Caco-2 (cell line): Measurements from ENCODE around the gene NENF. TPM values are rescaled to one million over a fixed set of nuclear protein-coding genes. Genes with fewer than 3 reads are reported as not detected.
A peak's percentile ranks its signal among the peaks of the same experiment; 100 is the strongest.
"Not testable (repeated sequence)": the region's sequence is repeated elsewhere in the genome, so short reads cannot be mapped to it uniquely, and the experiment has no call there.

Experiments
- BruUV-seq: library from RNA; stranded (reverse); fragments of 400-500 nt; replicated peaks from 2 replicates; lab custom pipeline; 2021; lab: Mats Ljungman, UMichigan
- CTCF ChIA-PET: fragments of 300-600 bp; sonication (Branson Sonifier 250); formaldehyde crosslinking; loops from one replicate; lab custom pipeline; 2022; ENCODE audit warnings: antibody characterized with exemption; lab: Charles Lee
- POLR2A ChIA-PET: fragments of 300-600 bp; sonication (Branson Sonifier 250); formaldehyde crosslinking; loops from one replicate; lab custom pipeline; 2022; ENCODE audit warnings: antibody characterized with exemption; lab: Charles Lee
- DNase-seq, 2 experiments: peaks; one replicate each; pipeline versions ENCODE4 v3.0.0 to v3.0.0-alpha.2; 2020 to 2022
- H3K27me3 ChIP-seq: replicated peaks from 2 replicates; pipeline ENCODE4 v1.6.0; 2011; ENCODE audit warnings: low read length; ENCODE audit not compliant: control insufficient read depth, insufficient read depth
- H3K36me3 ChIP-seq: 2 replicates; pipeline ENCODE4 v1.5.1; 2011; ENCODE audit warnings: low read length; ENCODE audit not compliant: control insufficient read depth, insufficient read depth
- H3K4me1 ChIP-seq: fragments of 250-450 bp; sonication (Bioruptor Pico); 2 replicates; pipeline ENCODE4 v1.5.1; 2020; ENCODE audit warnings: mild to moderate bottlenecking
- H3K4me3 ChIP-seq: 2 replicates; pipeline ENCODE4 v1.5.1; 2011; ENCODE audit warnings: low read depth, mild to moderate bottlenecking, control low read depth, low read length
- H3K9me3 ChIP-seq: fragments of 250-450 bp; sonication (Bioruptor Pico); 2 replicates; pipeline ENCODE4 v1.5.1; 2020; ENCODE audit warnings: mild to moderate bottlenecking, moderate library complexity
- H3K27ac Mint-ChIP-seq: one replicate; pipeline ENCODE4 v1.8.0; 2022; ENCODE audit warnings: mixed read lengths; ENCODE audit not compliant: unreplicated experiment
- H3K27me3 Mint-ChIP-seq: one replicate; pipeline ENCODE4 v1.8.0; 2022; ENCODE audit warnings: mixed read lengths; ENCODE audit not compliant: insufficient read depth, unreplicated experiment
- H3K36me3 Mint-ChIP-seq: one replicate; pipeline ENCODE4 v1.8.0; 2022; ENCODE audit warnings: mild to moderate bottlenecking, mixed read lengths; ENCODE audit not compliant: insufficient read depth, unreplicated experiment
- H3K4me1 Mint-ChIP-seq: one replicate; pipeline ENCODE4 v1.8.0; 2022; ENCODE audit warnings: low read depth, mixed read lengths; ENCODE audit not compliant: unreplicated experiment
- H3K4me3 Mint-ChIP-seq: one replicate; pipeline ENCODE4 v1.8.0; 2022; ENCODE audit warnings: mild to moderate bottlenecking, moderate library complexity, mixed read lengths; ENCODE audit not compliant: unreplicated experiment
- H3K9me3 Mint-ChIP-seq: one replicate; pipeline ENCODE4 v1.8.0; 2022; ENCODE audit warnings: mixed read lengths; ENCODE audit not compliant: unreplicated experiment
- intact Hi-C: fragments of 100-400 bp; cut with micrococcal nuclease; formaldehyde crosslinking; loops from one replicate; pipeline ENCODE4 v1.10.0; 2022; ENCODE audit not compliant: unreplicated experiment
- total RNA-seq: library from RNA; stranded (reverse); gene quantifications from 2 replicates; pipeline ENCODE4 v1.2.3, GENCODE V29; 2022
- TF ChIP-seq, protein P1 (sequence below), 2 experiments: fragments of 200-600 bp in 1 of 2; IDR thresholded peaks; 1 replicate in 1 of 2; 2 replicates in 1 of 2; pipeline versions ENCODE4 v1.5.1 to v1.8.0; 2011 to 2022; ENCODE audit warnings: antibody characterized with exemption in 1 of 2, control low read depth in 1 of 2, inconsistent platforms in 1 of 2, low read depth in 1 of 2, low read length in 1 of 2, mild to moderate bottlenecking in 1 of 2, moderate library complexity in 1 of 2; ENCODE audit not compliant: insufficient read depth in 1 of 2, severe bottlenecking in 1 of 2, unreplicated experiment in 1 of 2

The NENF gene
- total RNA-seq, 1 experiment from 2014 or later = 90.1 TPM

DNA sequence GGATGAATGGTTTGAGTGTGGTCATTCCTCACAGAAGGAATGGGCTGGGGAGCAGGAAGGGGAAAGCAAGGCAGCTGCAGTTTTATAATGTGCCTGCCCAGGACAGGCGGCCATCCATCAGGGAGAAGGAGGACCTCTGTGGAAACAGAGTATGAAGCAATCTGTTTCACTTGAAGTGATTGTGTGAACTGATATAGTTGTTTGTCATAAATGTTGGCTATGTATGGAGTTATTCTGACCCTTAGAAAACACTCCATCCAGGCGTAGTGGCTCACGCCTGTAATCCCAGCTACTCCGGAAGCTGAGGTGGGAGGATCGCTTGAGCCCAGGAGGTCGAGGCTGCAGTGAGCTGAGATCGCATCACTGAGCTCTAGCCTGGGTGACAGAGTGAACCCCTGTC, 46.5 kb downstream of the NENF start:
- Mint-ChIP-seq H3K9me3 (no peaks in the 10 kb centered on the region), H3K36me3 (no peaks in the 10 kb centered on the region), H3K27ac (no peak overlapping the region), H3K4me1 (peaks cover 12% of the 10 kb centered on the region), H3K27me3 (no peaks in the 10 kb centered on the region), H3K4me3 (no peak overlapping the region)
- CTCF ChIA-PET = interaction anchor here (1.1 kb wide), 1 partner anchor 88 kb away, joined by 4 read pairs; no protein-coding TSS in a partner anchor
- DNase-seq = no peak
- intact Hi-C loops = loop anchor here (5.0 kb wide), 1 partner anchor 518 kb away; no protein-coding TSS in a partner anchor
- peaks cover 20% of the 10 kb centered on the region for H3K4me1 ChIP-seq
- TF ChIP-seq, protein P1, sequence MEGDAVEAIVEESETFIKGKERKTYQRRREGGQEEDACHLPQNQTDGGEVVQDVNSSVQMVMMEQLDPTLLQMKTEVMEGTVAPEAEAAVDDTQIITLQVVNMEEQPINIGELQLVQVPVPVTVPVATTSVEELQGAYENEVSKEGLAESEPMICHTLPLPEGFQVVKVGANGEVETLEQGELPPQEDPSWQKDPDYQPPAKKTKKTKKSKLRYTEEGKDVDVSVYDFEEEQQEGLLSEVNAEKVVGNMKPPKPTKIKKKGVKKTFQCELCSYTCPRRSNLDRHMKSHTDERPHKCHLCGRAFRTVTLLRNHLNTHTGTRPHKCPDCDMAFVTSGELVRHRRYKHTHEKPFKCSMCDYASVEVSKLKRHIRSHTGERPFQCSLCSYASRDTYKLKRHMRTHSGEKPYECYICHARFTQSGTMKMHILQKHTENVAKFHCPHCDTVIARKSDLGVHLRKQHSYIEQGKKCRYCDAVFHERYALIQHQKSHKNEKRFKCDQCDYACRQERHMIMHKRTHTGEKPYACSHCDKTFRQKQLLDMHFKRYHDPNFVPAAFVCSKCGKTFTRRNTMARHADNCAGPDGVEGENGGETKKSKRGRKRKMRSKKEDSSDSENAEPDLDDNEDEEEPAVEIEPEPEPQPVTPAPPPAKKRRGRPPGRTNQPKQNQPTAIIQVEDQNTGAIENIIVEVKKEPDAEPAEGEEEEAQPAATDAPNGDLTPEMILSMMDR (IDR thresholded peaks at IDR 0.05; ENCODE audit: insufficient read depth in 1 of 2, low read depth in 1 of 2, low read length in 1 of 2, severe bottlenecking in 1 of 2, unreplicated experiment in 1 of 2) = no peak
- no TSS peak for BruUV-seq
- no peaks in the 10 kb centered on the region for H3K36me3 ChIP-seq
- H3K4me3 ChIP-seq = no peak overlapping the region
- H3K27me3 ChIP-seq = no peaks in the 10 kb centered on the region
- no peaks in the 10 kb centered on the region for H3K9me3 ChIP-seq
- POLR2A ChIA-PET = interaction anchor here (1.6 kb wide), 1 partner anchor 129 kb away, joined by 4 read pairs; the partner anchor contains the start of gene ATF3

DNA sequence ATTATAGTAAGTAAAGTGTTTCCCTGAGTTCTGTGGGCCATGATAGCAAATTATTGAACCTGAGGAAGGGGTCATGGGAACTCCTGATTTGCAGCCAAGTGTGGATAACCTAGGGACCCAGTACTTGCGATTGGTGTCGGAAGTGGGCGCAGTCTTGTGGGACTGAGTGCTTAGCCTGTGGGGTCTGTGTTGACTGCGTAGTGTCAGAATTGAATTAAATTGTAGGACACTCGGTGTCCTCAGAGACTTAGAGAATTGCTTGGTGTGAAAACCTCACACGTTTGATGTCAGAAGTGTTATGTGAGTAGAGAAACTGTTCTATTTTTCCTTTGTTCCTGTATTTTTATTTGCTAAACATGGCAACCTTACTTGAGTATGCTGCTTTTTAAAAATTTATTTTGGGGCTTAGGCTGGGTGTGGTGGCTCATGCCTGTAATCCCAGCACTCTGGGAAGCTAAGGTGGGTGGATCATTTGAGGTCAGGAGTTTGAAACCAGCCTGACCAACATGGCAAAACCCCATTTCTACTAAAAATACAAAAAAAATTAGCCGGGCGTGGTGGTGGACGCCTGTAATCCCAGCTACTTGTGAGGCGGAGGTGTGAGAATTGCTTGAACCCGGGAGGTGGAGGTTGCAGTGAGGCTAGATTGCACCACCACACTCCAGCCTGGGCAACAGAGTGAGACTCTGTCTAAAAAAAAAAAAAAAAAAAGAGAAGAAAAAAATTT, 48.2 kb downstream of the NENF start:
- intact Hi-C loops, H3K27me3 Mint-ChIP-seq, H3K27me3 ChIP-seq, H3K9me3 Mint-ChIP-seq, H3K36me3 ChIP-seq, H3K4me3 Mint-ChIP-seq, H3K36me3 Mint-ChIP-seq, H3K27ac Mint-ChIP-seq, H3K9me3 ChIP-seq, BruUV-seq, H3K4me3 ChIP-seq, DNase-seq: not testable (repeated sequence)
- peaks cover 20% of the 10 kb centered on the region for H3K4me1 Mint-ChIP-seq
- H3K4me1 ChIP-seq = peaks cover 32% of the 10 kb centered on the region
- ChIA-PET POLR2A (interaction anchor here (0.7 kb wide), 1 partner anchor 84 kb away, joined by 5 read pairs; no protein-coding TSS in a partner anchor), CTCF (interaction anchor here (0.7 kb wide), 1 partner anchor 487 kb away, joined by 4 read pairs; no protein-coding TSS in a partner anchor)

DNA sequence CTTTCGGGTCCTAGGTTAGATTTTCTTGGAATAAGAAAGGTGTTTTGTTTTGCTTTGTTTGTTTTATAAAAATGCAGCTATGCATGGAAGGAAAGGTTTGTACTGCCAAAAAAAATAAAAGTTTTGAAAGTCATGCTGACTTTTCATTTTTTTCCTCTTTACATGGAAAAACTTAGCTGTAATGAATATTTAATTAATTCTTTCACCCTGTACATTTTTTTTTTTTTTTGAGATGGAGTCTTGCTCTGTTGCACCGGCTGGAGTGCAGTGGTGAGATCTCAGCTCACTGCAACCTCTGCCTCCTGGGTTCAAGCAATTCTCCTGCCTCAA, 48.7 kb downstream of the NENF start:
- H3K4me3 Mint-ChIP-seq = no peak overlapping the region
- no peaks in the 10 kb centered on the region for H3K27me3 Mint-ChIP-seq
- no peak for DNase-seq
- Histone ChIP-seq H3K9me3 (no peaks in the 10 kb centered on the region), H3K4me1 (peaks cover 37% of the 10 kb centered on the region), H3K27me3 (no peaks in the 10 kb centered on the region), H3K36me3 (no peaks in the 10 kb centered on the region), H3K4me3 (no peak overlapping the region)
- H3K4me1 Mint-ChIP-seq = peaks cover 24% of the 10 kb centered on the region
- intact Hi-C loops = no loop called here
- ChIA-PET POLR2A (interaction anchor here (0.7 kb wide), 1 partner anchor 84 kb away, joined by 5 read pairs; no protein-coding TSS in a partner anchor), CTCF (interaction anchor here (0.7 kb wide), 1 partner anchor 487 kb away, joined by 4 read pairs; no protein-coding TSS in a partner anchor)
- H3K9me3 Mint-ChIP-seq = no peaks in the 10 kb centered on the region
- H3K36me3 Mint-ChIP-seq = no peaks in the 10 kb centered on the region
- no TSS peak for BruUV-seq
- H3K27ac Mint-ChIP-seq = peak overlapping the region; percentile 16
- TF ChIP-seq, protein P1 (IDR thresholded peaks at IDR 0.05; ENCODE audit: insufficient read depth in 1 of 2, low read depth in 1 of 2, low read length in 1 of 2, severe bottlenecking in 1 of 2, unreplicated experiment in 1 of 2) = no peak
